H1 (cell line): Measurements from ENCODE around the gene TMIGD1. TPM values are rescaled to one million over a fixed set of nuclear protein-coding genes. Genes with fewer than 3 reads are reported as not detected.

ENCODE experiments used
- CTCF ChIA-PET: fragments of 300-600 bp; sonication (Branson Sonifier 250); formaldehyde crosslinking; loops from one replicate; lab custom pipeline; 2021; ENCODE audit not compliant: partially characterized antibody; lab: Charles Lee
- POLR2A ChIA-PET: fragments of 300-600 bp; sonication (Branson Sonifier 250); formaldehyde crosslinking; loops from one replicate; lab custom pipeline; 2021; ENCODE audit warnings: inconsistent platforms; ENCODE audit not compliant: partially characterized antibody; lab: Charles Lee
- DNase-seq, 2 experiments: peaks; one replicate each; pipeline versions ENCODE4 v3.0.0 to v3.0.0-alpha.2; 2010 to 2022; ENCODE audit warnings: low spot score in 2 of 2, low read depth in 1 of 2, mixed read lengths in 1 of 2
- FAIRE-seq: peaks from 2 replicates; lab custom pipeline; 2011; peaks lifted over from hg19 to GRCh38; lab: Jason Lieb, UNC
- H2AFZ ChIP-seq: 2 replicates; pipeline ENCODE4 v1.8.1; 2012; ENCODE audit warnings: low read length, inconsistent platforms
- H2AK5ac ChIP-seq: 2 replicates; pipeline ENCODE4 v1.6.1; 2013; ENCODE audit warnings: low read depth, low read length
- H2BK120ac ChIP-seq: replicated peaks from 2 replicates; pipeline ENCODE3; 2013; ENCODE audit warnings: low read depth, low read length, inconsistent platforms
- H2BK12ac ChIP-seq: 2 replicates; pipeline ENCODE4 v1.6.1; 2013; ENCODE audit warnings: low read depth, low read length
- H2BK15ac ChIP-seq: 2 replicates; pipeline ENCODE4 v1.6.1; 2013; ENCODE audit warnings: low read length
- H2BK20ac ChIP-seq: 2 replicates; pipeline ENCODE4 v1.6.1; 2013; ENCODE audit warnings: low read length
- H2BK5ac ChIP-seq: 2 replicates; pipeline ENCODE4 v1.6.1; 2013; ENCODE audit warnings: low read depth, low read length
- H3K14ac ChIP-seq: 2 replicates; pipeline ENCODE4 v1.6.1; 2013; ENCODE audit warnings: inconsistent platforms; ENCODE audit not compliant: insufficient read length
- H3K18ac ChIP-seq: 2 replicates; pipeline ENCODE4 v1.6.1; 2013; ENCODE audit warnings: low read length; ENCODE audit errors: extremely low read depth
- H3K23ac ChIP-seq: 2 replicates; pipeline ENCODE4 v1.6.1; 2013; ENCODE audit warnings: inconsistent platforms; ENCODE audit not compliant: insufficient read length
- H3K23me2 ChIP-seq: 2 replicates; pipeline ENCODE4 v1.6.1; 2013; ENCODE audit warnings: low read depth, low read length
- H3K27ac ChIP-seq: 2 replicates; pipeline ENCODE4 v1.6.1; 2011; ENCODE audit warnings: low read depth, low read length, inconsistent platforms
- H3K27me3 ChIP-seq, 4 experiments: replicated peaks in 1 of 4; 1 replicate in 1 of 4; 2 replicates in 3 of 4; pipeline versions ENCODE4 v1.6.1 to v1.8.1; 2011 to 2013; ENCODE audit warnings: low read length in 3 of 4, mild to moderate bottlenecking in 3 of 4, inconsistent platforms in 2 of 4, mixed read lengths in 2 of 4, moderate library complexity in 1 of 4; ENCODE audit not compliant: control insufficient read depth in 3 of 4, insufficient read depth in 3 of 4; ENCODE audit errors: extremely low read depth in 1 of 4
- H3K36me3 ChIP-seq, 4 experiments: 2 replicates each; pipeline versions ENCODE4 v1.6.1 to v1.8.1; 2011 to 2013; ENCODE audit warnings: mild to moderate bottlenecking in 4 of 4, low read length in 3 of 4, moderate library complexity in 2 of 4, control low read depth in 1 of 4, inconsistent platforms in 1 of 4; ENCODE audit not compliant: insufficient read depth in 4 of 4, control insufficient read depth in 2 of 4
- H3K4ac ChIP-seq: replicated peaks from 2 replicates; pipeline ENCODE3; 2013; ENCODE audit warnings: low read length, low read depth, mixed read lengths, inconsistent platforms; ENCODE audit not compliant: insufficient read length
- H3K4me1 ChIP-seq, 4 experiments: replicated peaks in 1 of 4; 1 replicate in 1 of 4; 2 replicates in 3 of 4; pipeline versions ENCODE4 v1.6.1 to v1.8.1; 2011 to 2013; ENCODE audit warnings: low read length in 3 of 4, inconsistent platforms in 2 of 4, mixed read lengths in 1 of 4; ENCODE audit not compliant: insufficient read depth in 4 of 4, control insufficient read depth in 3 of 4
- H3K4me2 ChIP-seq, 2 experiments: 2 replicates each; pipeline versions ENCODE4 v1.6.1 to v1.8.1; 2011 to 2013; ENCODE audit warnings: low read depth in 2 of 2, low read length in 2 of 2, control low read depth in 1 of 2, inconsistent platforms in 1 of 2, mild to moderate bottlenecking in 1 of 2; ENCODE audit not compliant: insufficient read depth in 1 of 2
- H3K4me3 ChIP-seq, 4 experiments: fragments of 200-600, 300-600 bp in 1 of 4; sonication (generic), shearing (Covaris generic), sonication (Bioruptor Twin) in 1 of 4; 2 replicates each; pipeline versions ENCODE4 v1.5.1 to v1.8.1; 2011 to 2016; ENCODE audit warnings: low read length in 4 of 4, low read depth in 3 of 4, control low read depth in 2 of 4, inconsistent platforms in 2 of 4, mild to moderate bottlenecking in 2 of 4, mixed read lengths in 1 of 4, moderate library complexity in 1 of 4; ENCODE audit not compliant: insufficient read depth in 2 of 4; ENCODE audit errors: extremely low read depth in 1 of 4
- H3K56ac ChIP-seq: replicated peaks from 2 replicates; pipeline ENCODE3; 2013; ENCODE audit warnings: low read depth, mild to moderate bottlenecking, mixed read lengths, low read length, inconsistent platforms; ENCODE audit not compliant: insufficient read length
- H3K79me1 ChIP-seq: 2 replicates; pipeline ENCODE4 v1.6.1; 2013; ENCODE audit warnings: low read depth, low read length, control low read depth
- H3K79me2 ChIP-seq, 2 experiments: 2 replicates each; pipeline versions ENCODE4 v1.6.1 to v1.8.1; 2012 to 2013; ENCODE audit warnings: low read length in 2 of 2, mild to moderate bottlenecking in 2 of 2, inconsistent platforms in 1 of 2; ENCODE audit not compliant: insufficient read depth in 2 of 2, control insufficient read depth in 1 of 2
- H3K9ac ChIP-seq, 4 experiments: replicated peaks in 1 of 4; 1 replicate in 1 of 4; 2 replicates in 3 of 4; pipeline versions ENCODE4 v1.6.1 to v1.8.1; 2011 to 2013; ENCODE audit warnings: low read depth in 3 of 4, low read length in 3 of 4, control low read depth in 2 of 4, mild to moderate bottlenecking in 2 of 4, moderate library complexity in 2 of 4, inconsistent platforms in 1 of 4; ENCODE audit errors: extremely low read depth in 1 of 4
- H3K9me3 ChIP-seq, 2 experiments: 2 replicates each; pipeline versions ENCODE4 v1.6.1 to v1.8.1; 2012 to 2013; ENCODE audit warnings: mild to moderate bottlenecking in 2 of 2, moderate library complexity in 2 of 2, control low read depth in 1 of 2, inconsistent platforms in 1 of 2, low read depth in 1 of 2, low read length in 1 of 2, mixed read lengths in 1 of 2; ENCODE audit not compliant: insufficient read depth in 2 of 2
- H4K20me1 ChIP-seq, 2 experiments: replicated peaks in 1 of 2; 2 replicates each; pipeline versions ENCODE3 to v1.8.1; 2011 to 2013; ENCODE audit warnings: inconsistent platforms in 2 of 2, low read length in 2 of 2, mild to moderate bottlenecking in 1 of 2; ENCODE audit not compliant: insufficient read depth in 2 of 2, control insufficient read depth in 1 of 2
- H4K5ac ChIP-seq: 2 replicates; pipeline ENCODE4 v1.6.1; 2013; ENCODE audit warnings: low read length, low read depth, mixed read lengths, inconsistent platforms; ENCODE audit not compliant: insufficient read length
- H4K8ac ChIP-seq: 2 replicates; pipeline ENCODE4 v1.8.0; 2013; ENCODE audit warnings: mild to moderate bottlenecking, moderate library complexity, low read length, inconsistent platforms; ENCODE audit not compliant: insufficient read depth; ENCODE audit errors: extremely low read depth
- H4K91ac ChIP-seq: replicated peaks from 2 replicates; pipeline ENCODE3; 2013; ENCODE audit warnings: low read length, mixed read lengths, inconsistent platforms; ENCODE audit not compliant: insufficient read length
- SRF ChIP-seq: IDR thresholded peaks from 2 replicates; pipeline ENCODE4 v1.6.1; 2011; ENCODE audit warnings: mild to moderate bottlenecking, low read depth, low read length, moderate library complexity
- polyA plus RNA-seq, 7 experiments: library from polyadenylated mRNA; depleted of rRNA in 3 of 7; stranded (reverse) in 5 of 7; unstranded in 2 of 7; fragments of >200 nt in 5 of 7; fragments of 200-250 nt in 2 of 7; gene quantifications; 1 replicate in 5 of 7; 2 replicates in 1 of 7; 4 replicates in 1 of 7; pipeline versions ENCODE4 v1.2.1 to v1.2.3, GENCODE V29; 2011 to 2013; ENCODE audit warnings: missing spikeins in 2 of 7, mixed read lengths in 2 of 7
- total RNA-seq: library from RNA; stranded (reverse); fragmentation: NEBNext Ultra II Directional; extraction: Animal tissue kit (Norgen Biotek cat#: 25700); gene quantifications from 2 replicates; pipeline ENCODE4 v1.2.1, GENCODE V29; 2021

Gene TMIGD1
- total and polyA plus RNA-seq, 2 of the 8 experiments (the other 6 are each of a cell fraction or from before 2014, with no cell fraction given) = not detected

DNA sequence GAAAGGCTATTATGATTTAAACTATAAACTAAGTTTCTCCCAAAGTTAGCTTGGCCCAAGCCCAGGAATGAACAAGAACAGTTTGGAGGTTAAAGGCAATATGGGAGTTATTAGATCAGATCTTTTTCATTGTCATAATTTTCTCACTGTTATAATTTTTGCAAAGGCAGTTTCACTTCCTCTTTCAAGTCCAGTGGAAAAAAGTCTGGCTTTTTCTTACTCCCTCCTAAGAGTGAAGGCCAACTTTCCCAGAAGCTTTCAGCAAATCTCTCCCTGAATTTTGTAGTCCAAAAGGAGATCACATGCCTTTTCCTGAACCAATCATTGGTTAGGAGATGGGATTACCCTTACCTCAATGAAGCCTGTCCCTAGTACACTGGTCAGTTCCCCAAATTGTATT is 33.0 kb downstream of the TMIGD1 start:
- H4K8ac ChIP-seq = no peak overlapping the region
- FAIRE-seq = no peak
- H3K18ac ChIP-seq = no peak overlapping the region
- H2AFZ ChIP-seq = no peak overlapping the region
- no peaks in the 10 kb centered on the region for H3K9me3 ChIP-seq
- no peak overlapping the region for H2BK20ac ChIP-seq
- no peak for TF ChIP-seq SRF
- POLR2A ChIA-PET = no interaction called here
- H4K20me1 ChIP-seq = no peaks in the 10 kb centered on the region
- H2BK12ac ChIP-seq = no peak overlapping the region
- no peak overlapping the region for H3K4me2 ChIP-seq
- H4K5ac ChIP-seq = no peak overlapping the region
- no peak overlapping the region for H3K23ac ChIP-seq
- H3K27me3 ChIP-seq = no peaks in the 10 kb centered on the region
- no peak overlapping the region for H3K4ac ChIP-seq
- H3K14ac ChIP-seq = no peak overlapping the region
- H3K4me3 ChIP-seq = no peak overlapping the region
- no peaks in the 10 kb centered on the region for H3K79me2 ChIP-seq
- no peak overlapping the region for H2BK15ac ChIP-seq
- H2BK120ac ChIP-seq = no peak overlapping the region
- H3K36me3 ChIP-seq = no peaks in the 10 kb centered on the region
- DNase-seq = no peak
- no peaks in the 10 kb centered on the region for H3K79me1 ChIP-seq
- H4K91ac ChIP-seq = no peak overlapping the region
- H3K23me2 ChIP-seq = no peaks in the 10 kb centered on the region
- H3K4me1 ChIP-seq = no peaks in the 10 kb centered on the region
- H3K9ac ChIP-seq = no peak overlapping the region
- no peak overlapping the region for H2AK5ac ChIP-seq
- CTCF ChIA-PET = interaction anchor here (0.9 kb wide), 1 partner anchor 26 kb away, joined by 3 read pairs; no protein-coding TSS in a partner anchor
- no peak overlapping the region for H3K27ac ChIP-seq
- no peak overlapping the region for H3K56ac ChIP-seq
- H2BK5ac ChIP-seq = no peak overlapping the region
